ENCODE data around the gene FBXO11.

FBXO11 gene

DNA sequence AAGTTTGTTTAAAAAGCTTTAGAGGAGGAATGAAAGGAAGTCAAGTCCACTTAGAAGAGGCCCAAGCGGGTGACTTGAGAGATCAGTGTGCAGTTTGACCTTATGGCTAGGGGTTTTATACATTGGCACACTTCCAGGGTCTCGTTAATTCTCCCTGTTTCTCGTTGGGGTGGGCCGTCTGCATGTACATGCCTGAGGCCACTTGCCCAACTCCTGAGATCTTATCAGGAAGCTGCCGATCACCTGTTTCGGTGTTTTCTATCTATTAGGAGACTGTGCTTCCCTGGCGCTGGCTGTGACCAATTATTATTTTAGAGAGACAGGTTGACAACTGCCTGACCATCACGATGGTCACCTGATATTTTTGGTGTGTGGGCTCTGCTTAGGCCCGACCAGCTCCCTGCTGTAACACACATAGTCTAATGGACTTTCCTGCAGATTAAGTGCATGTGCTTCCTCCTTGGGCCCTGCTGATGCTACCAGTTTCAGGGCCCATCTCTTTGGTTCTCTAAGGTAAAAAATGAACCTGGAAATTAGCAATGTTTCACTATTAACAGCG is 154.4 kb downstream of the FBXO11 start:
- no peak overlapping the region for H3K4me3 ChIP-seq (ENCODE audit: low read depth, low read length)
- no peak for DNase-seq (ENCODE audit: low read depth)

DNA sequence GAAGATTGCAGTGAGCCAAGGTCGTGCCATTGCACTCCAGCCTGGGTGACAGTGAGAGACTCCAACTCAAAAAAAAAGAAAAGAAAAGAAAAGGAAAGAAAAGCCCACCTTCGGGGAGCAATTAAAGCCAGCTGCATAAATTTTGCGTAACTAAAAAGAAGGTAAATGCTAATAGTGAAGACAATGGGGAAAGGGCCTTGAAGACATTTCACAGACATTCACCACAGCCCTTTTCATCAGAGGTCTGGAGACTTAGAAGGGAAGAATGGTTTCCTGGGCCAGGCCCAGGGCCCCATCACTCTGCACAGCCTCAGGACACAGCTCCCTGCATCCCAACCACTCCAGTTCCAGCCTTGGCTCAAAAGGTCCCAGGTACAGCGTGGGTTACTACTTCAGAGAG is 158.4 kb downstream of the FBXO11 start:
- no peak overlapping the region for H3K4me3 ChIP-seq (ENCODE audit: low read depth, low read length)
- DNase-seq (ENCODE audit: low read depth) = no peak

GRCh38 chr2:47744074-47744473 is 162.2 kb downstream of the FBXO11 start:
- no peak overlapping the region for H3K4me3 ChIP-seq (ENCODE audit: low read depth, low read length)
- DNase-seq (ENCODE audit: low read depth) = no peak

- no peak overlapping the region for H3K4me3 ChIP-seq (ENCODE audit: low read depth, low read length)
- no peak for DNase-seq (ENCODE audit: low read depth)
Measured at GRCh38 chr2:47741637-47742036, 164.7 kb downstream of the FBXO11 start.

DNA sequence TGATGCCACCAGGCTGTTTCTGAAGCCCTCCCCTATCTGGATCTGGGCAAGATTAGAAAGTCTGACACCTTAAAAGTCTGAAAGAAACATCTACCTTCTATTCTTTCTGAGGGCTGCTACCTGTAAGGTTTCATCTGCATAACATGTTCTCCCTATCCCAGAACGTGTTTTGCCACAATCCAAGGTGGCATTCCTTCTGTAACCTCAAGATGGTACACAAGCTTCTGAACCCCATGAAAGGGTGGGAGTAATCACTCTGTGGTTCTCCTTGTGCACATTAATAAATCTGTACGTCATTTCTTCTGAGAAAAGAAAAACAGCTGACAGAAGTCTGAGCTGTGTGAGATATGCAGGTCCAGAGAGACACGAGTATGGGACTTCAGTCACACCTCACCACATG is 165.2 kb downstream of the FBXO11 start:
- no peak overlapping the region for H3K4me3 ChIP-seq (ENCODE audit: low read depth, low read length)
- no peak for DNase-seq (ENCODE audit: low read depth)

Measured in skeletal muscle cell (primary cell).